Lower lobe of right lung (tissue), 2 donors: ENCODE measurements around the gene ZNF24. TPM values are rescaled to one million over a fixed set of nuclear protein-coding genes. Genes with fewer than 3 reads are reported as not detected.

Experiments used
- ATAC-seq, 2 donors: fragments of 200-7000 bp; cut with Tn5 transposase; one replicate each; pipeline ENCODE4 v1.9.1; 2020 to 2022; ENCODE audit warnings: mild to moderate bottlenecking in 2 of 2, moderate library complexity in 2 of 2
- DNase-seq: peaks from one replicate; pipeline ENCODE4 v3.0.0-alpha.2; 2020
- H3K27ac ChIP-seq: fragments of 200-600 bp; one replicate; pipeline ENCODE4 v1.8.0; 2022
- H3K27me3 ChIP-seq: fragments of 200-600 bp; one replicate; pipeline ENCODE4 v1.8.0; 2022; ENCODE audit warnings: low read depth
- H3K36me3 ChIP-seq: fragments of 200-600 bp; one replicate; pipeline ENCODE4 v1.8.0; 2022; ENCODE audit warnings: mild to moderate bottlenecking
- H3K4me1 ChIP-seq: fragments of 200-600 bp; one replicate; pipeline ENCODE4 v1.8.0; 2022
- H3K4me3 ChIP-seq: fragments of 200-600 bp; one replicate; pipeline ENCODE4 v1.8.0; 2022; ENCODE audit warnings: mild to moderate bottlenecking
- H3K9me3 ChIP-seq: fragments of 200-600 bp; one replicate; pipeline ENCODE4 v1.8.0; 2022
- CTCF ChIP-seq: fragments of 200-600 bp; IDR thresholded peaks from one replicate; pipeline ENCODE4 v1.8.0; 2022; ENCODE audit warnings: antibody characterized with exemption, mild to moderate bottlenecking
- intact Hi-C: fragments of 100-400 bp; cut with DNase I; formaldehyde crosslinking; loops from one replicate; pipeline ENCODE4 v1.11.0; 2022
- total RNA-seq: library from RNA; stranded (reverse); fragmentation: NEBNext Ultra II Directional; extraction: Animal tissue kit (Norgen Biotek cat#: 25700); gene quantifications from one replicate; pipeline ENCODE4 v1.2.1, GENCODE V29; 2021
- donor health status: DM: no; HTN: yes; CAD: no; lungs with severe emphysema.

The ZNF24 gene
- total RNA-seq, 1 donor from 2014 or later = 51.8 TPM

- Histone ChIP-seq H3K9me3 (peaks cover 11% of the 10 kb centered on the region), H3K4me3 (no peak overlapping the region), H3K4me1 (no peaks in the 10 kb centered on the region), H3K36me3 (no peaks in the 10 kb centered on the region), H3K27ac (no peak overlapping the region), H3K27me3 (no peaks in the 10 kb centered on the region)
- ATAC-seq = no peak
- DNase-seq = no peak
- intact Hi-C loops = no loop called here
- TF ChIP-seq CTCF = no peak
These were observed 8.6 kb upstream of the ZNF24 start for GRCh38 chr18:35352778-35353177.

GRCh38 chr18:35352283-35352682, 8.1 kb upstream of the ZNF24 start:
- ATAC-seq = no peak

DNA sequence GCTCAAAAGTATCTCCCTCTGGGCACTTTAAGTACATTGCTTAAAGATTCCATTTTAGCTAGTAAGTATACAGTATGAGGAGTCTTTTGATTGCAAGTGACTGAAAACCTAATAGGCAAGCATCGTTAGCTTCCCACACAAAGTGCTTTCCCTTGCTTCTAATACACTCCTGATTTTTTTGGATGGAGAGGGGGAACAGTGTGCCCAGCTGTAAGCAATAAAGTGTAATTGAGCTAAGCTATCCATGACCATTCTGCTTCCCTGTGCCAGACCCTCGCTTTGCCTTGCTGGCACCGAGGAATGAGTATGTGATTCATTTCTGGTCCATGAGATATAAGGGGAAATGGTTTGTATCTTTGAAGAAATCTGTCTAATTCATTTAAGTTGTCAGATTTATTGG, 3.8 kb upstream of the ZNF24 start:
- H3K36me3 ChIP-seq = no peaks in the 10 kb centered on the region
- TF ChIP-seq CTCF = no peak
- peaks cover 25% of the 10 kb centered on the region for H3K4me1 ChIP-seq
- intact Hi-C loops = loop anchor here (10.0 kb wide), 1 partner anchor 103 kb away; the partner anchor contains the start of gene ZNF397
- no peaks in the 10 kb centered on the region for H3K27me3 ChIP-seq
- H3K4me3 ChIP-seq = no peak overlapping the region
- DNase-seq (no peak), ATAC-seq (no peak)
- H3K27ac ChIP-seq = no peak overlapping the region
- H3K9me3 ChIP-seq = peaks cover 11% of the 10 kb centered on the region

More at GRCh38 chr18:35352283-35352682, 8.1 kb upstream of the ZNF24 start:
- no peak overlapping the region for H3K4me3 ChIP-seq
- H3K9me3 ChIP-seq = peaks cover 11% of the 10 kb centered on the region
- intact Hi-C loops = no loop called here
- H3K4me1 ChIP-seq = no peaks in the 10 kb centered on the region
- H3K27me3 ChIP-seq = no peaks in the 10 kb centered on the region
- H3K36me3 ChIP-seq = no peaks in the 10 kb centered on the region
- no peak for DNase-seq
- TF ChIP-seq CTCF = no peak
- H3K27ac ChIP-seq = no peak overlapping the region

DNA sequence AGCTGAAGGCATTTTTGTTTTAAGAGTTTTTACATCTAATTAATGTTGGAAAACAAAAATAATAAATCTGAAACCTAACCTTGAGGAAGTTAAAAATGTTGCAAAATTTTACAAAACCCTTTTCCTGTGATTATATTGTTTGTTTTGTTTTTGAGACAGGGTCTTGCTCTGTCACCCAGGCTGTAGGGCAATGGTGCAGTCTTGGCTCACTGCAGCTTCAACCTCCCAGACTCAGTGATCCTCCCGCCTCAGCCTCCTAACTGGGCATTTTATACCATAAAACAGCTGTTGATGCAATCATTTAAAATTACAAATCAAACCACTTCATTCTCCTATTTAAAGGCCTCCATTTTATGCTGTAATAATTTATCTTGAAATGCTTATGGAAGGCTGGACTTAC, 1.7 kb upstream of the ZNF24 start:
- no peak for TF ChIP-seq CTCF
- Histone ChIP-seq H3K27me3 (no peaks in the 10 kb centered on the region), H3K27ac (peak overlapping the region; percentile 100), H3K4me1 (peaks cover 43% of the 10 kb centered on the region), H3K36me3 (peaks cover 11% of the 10 kb centered on the region), H3K9me3 (no peaks in the 10 kb centered on the region), H3K4me3 (no peak overlapping the region)
- DNase-seq (no peak), ATAC-seq (no peak)
- intact Hi-C loops = loop anchor here (10.0 kb wide), 1 partner anchor 101 kb away; the partner anchor contains the start of gene ZNF397

- peaks cover 47% of the 10 kb centered on the region for H3K4me1 ChIP-seq
- no peak for TF ChIP-seq CTCF
- intact Hi-C loops = loop anchor here (10.0 kb wide), 1 partner anchor 101 kb away; the partner anchor contains the start of gene ZNF397
- DNase-seq (no peak), ATAC-seq (no peak)
- peaks cover 13% of the 10 kb centered on the region for H3K36me3 ChIP-seq
- H3K27ac ChIP-seq = peak overlapping the region; percentile 100
- H3K27me3 ChIP-seq = no peaks in the 10 kb centered on the region
- H3K4me3 ChIP-seq = no peak overlapping the region
- H3K9me3 ChIP-seq = no peaks in the 10 kb centered on the region
These were observed 1.3 kb upstream of the ZNF24 start for GRCh38 chr18:35345460-35345921.
